SH-SY5Y (cell line): ENCODE measurements around the gene CABP7.

Experiments used
- GATA2 ChIP-seq: IDR thresholded peaks from 2 replicates; pipeline ENCODE4 v1.6.1; 2011; ENCODE audit warnings: mild to moderate bottlenecking, low read depth, low read length
- GATA3 ChIP-seq: IDR thresholded peaks from 2 replicates; pipeline ENCODE4 v1.6.1; 2011; ENCODE audit warnings: low read depth, mild to moderate bottlenecking, low read length, moderate library complexity

DNA sequence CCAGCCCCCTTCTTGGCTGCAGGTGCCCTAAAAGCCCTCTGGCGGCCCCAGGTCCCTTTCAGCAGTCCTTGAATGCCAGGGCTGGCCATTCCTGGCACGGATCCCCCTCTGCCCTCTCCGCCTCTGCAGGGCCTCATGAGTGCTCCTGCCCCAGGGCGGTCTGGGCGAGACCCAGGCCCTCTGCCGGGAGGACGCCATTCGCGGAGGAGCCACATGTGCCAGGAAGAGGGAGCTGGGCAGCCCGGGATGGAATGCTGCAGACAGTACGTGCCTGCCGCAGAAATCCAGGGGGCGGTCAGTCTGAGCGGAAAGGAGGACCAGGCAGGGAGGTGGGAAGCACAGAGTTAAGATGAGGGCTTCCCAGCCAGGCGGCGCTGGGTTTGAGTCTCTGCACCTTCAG lies 2.8 kb downstream of the CABP7 start:
- no peak for TF ChIP-seq GATA3
- no peak for TF ChIP-seq GATA2
